Pancreas (tissue), 10 donors: ENCODE data around the gene GNAI1. TPM values are rescaled to one million over a fixed set of nuclear protein-coding genes. Genes with fewer than 3 reads are reported as not detected.

Source experiments
- ATAC-seq, 4 donors: fragments of 200-7000 bp; cut with Tn5 transposase; one replicate each; pipeline versions ENCODE4 v1.8.0 to v1.9.1; 2020; ENCODE audit warnings: mild to moderate bottlenecking in 4 of 4, moderate library complexity in 4 of 4
- DNase-seq, 6 donors: peaks; one replicate each; pipeline ENCODE4 v3.0.0-alpha.2; 2020
- FAIRE-seq: peaks from 2 replicates; lab custom pipeline; 2012; peaks lifted over from hg19 to GRCh38; lab: Jason Lieb, UNC
- H3K27ac ChIP-seq, 4 donors: fragments of 200-600 bp; sonication (generic); 1 replicate in 3 of 4; 2 replicates in 1 of 4; pipeline versions ENCODE4 v1.5.0 to v1.8.0; 2020
- H3K27me3 ChIP-seq, 4 donors: fragments of 200-600 bp; one replicate each; pipeline ENCODE4 v1.8.0; 2021
- H3K36me3 ChIP-seq, 3 donors: fragments of 200-600 bp; sonication (generic) in 1 of 3; one replicate each; pipeline versions ENCODE4 v1.5.0 to v1.8.0; 2020 to 2021
- H3K4me1 ChIP-seq, 3 donors: fragments of 200-600 bp; one replicate each; pipeline ENCODE4 v1.8.0; 2021
- H3K4me3 ChIP-seq, 4 donors: fragments of 200-600 bp; sonication (generic) in 2 of 4; one replicate each; pipeline versions ENCODE4 v1.5.0 to v1.8.0; 2020 to 2021
- H3K9me3 ChIP-seq, 4 donors: fragments of 200-600 bp; one replicate each; pipeline ENCODE4 v1.8.0; 2021
- WGBS, 2 donors: extraction: QIAGEN DNeasy Blood & Tissue Kit; methylation state at CpG; one replicate each; pipeline ENCODE4 v1.1.7; 2013; 5-methylcytosine and 5-hydroxymethylcytosine counted together
- intact Hi-C, 3 donors: fragments of 100-400 bp; cut with DNase I; formaldehyde crosslinking; loops; one replicate each; pipeline versions ENCODE4 v1.11.1 to v1.14.2; 2022
- polyA plus RNA-seq, 2 donors: library from polyadenylated mRNA; stranded (reverse); fragments of 200-250 nt; gene quantifications; one replicate each; pipeline ENCODE4 v1.2.3, GENCODE V29; 2013
- total RNA-seq, 6 donors: library from RNA; stranded (reverse); fragmentation: NEBNext Ultra II Directional in 4 of 6; extraction: Animal tissue kit (Norgen Biotek cat#: 25700) in 4 of 6; gene quantifications; one replicate each; pipeline versions ENCODE4 v1.2.1 to v1.2.4, GENCODE V29; 2021 to 2023
- TF ChIP-seq, protein P1 (sequence below), 4 donors: fragments of 200-600 bp; sonication (generic) in 3 of 4; IDR thresholded peaks; one replicate each; pipeline versions ENCODE4 v1.5.0 to v1.8.0; 2021; ENCODE audit warnings: antibody characterized with exemption in 4 of 4
- donor health status: healthy with polysubstance abuse.
- donor health status: DM: no; HTN: no; CAD: no; lungs with moderate emphysema.
- donor health status: DM: no; HTN: no; CAD: no.
- donor health status: control.
- donor health status: control.
- donor health status: Bipolar disorder and iron deficiency.
- donor health status: DM: yes; HTN: yes; CAD: no.
- donor health status: DM: no; HTN: no; CAD: no.
- donor health status: DM: no; HTN: no; CAD: no.
- donor health status: DM: yes; HTN: yes; CAD: no.

GNAI1 gene
- total and polyA plus RNA-seq, 8 donors, result 3.0 to 25.9 (median 5.4) TPM

DNA sequence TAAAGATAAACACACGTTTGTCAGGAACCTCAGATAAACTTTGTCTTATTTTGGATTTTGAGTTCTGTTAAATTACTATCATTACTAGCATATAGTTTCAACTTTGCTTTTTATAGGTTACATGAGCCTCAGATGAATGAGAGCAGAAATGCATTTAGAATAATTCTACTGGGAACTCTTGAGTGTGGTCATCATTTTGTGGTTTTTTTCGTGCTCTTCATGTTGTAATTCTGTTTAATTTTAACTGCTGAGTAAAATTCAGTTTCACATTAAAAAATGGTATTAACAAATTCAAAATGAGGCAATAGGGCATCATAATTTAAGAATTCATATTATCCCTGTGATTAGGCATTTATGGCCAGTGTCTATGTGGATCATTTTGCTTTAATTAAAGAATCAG lies 72.9 kb downstream of the GNAI1 start:
- WGBS, 2 donors, result 50 to 60% methylated on average over 2 of the region's 2 CpGs
- FAIRE-seq (no peak), ATAC-seq (no peak), DNase-seq (no peak)
- Histone ChIP-seq H3K27ac (no peak overlapping the region), H3K4me1 (peaks cover 0 to 12% (median 5%) of the 10 kb centered on the region in 3 donors), H3K27me3 (no peaks in the 10 kb centered on the region), H3K9me3 (no peaks in the 10 kb centered on the region), H3K36me3 (no peaks in the 10 kb centered on the region), H3K4me3 (no peak overlapping the region)
- TF ChIP-seq, protein P1, sequence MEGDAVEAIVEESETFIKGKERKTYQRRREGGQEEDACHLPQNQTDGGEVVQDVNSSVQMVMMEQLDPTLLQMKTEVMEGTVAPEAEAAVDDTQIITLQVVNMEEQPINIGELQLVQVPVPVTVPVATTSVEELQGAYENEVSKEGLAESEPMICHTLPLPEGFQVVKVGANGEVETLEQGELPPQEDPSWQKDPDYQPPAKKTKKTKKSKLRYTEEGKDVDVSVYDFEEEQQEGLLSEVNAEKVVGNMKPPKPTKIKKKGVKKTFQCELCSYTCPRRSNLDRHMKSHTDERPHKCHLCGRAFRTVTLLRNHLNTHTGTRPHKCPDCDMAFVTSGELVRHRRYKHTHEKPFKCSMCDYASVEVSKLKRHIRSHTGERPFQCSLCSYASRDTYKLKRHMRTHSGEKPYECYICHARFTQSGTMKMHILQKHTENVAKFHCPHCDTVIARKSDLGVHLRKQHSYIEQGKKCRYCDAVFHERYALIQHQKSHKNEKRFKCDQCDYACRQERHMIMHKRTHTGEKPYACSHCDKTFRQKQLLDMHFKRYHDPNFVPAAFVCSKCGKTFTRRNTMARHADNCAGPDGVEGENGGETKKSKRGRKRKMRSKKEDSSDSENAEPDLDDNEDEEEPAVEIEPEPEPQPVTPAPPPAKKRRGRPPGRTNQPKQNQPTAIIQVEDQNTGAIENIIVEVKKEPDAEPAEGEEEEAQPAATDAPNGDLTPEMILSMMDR (IDR thresholded peaks at IDR 0.05), result no peak
- intact Hi-C loops, result no loop called here

DNA sequence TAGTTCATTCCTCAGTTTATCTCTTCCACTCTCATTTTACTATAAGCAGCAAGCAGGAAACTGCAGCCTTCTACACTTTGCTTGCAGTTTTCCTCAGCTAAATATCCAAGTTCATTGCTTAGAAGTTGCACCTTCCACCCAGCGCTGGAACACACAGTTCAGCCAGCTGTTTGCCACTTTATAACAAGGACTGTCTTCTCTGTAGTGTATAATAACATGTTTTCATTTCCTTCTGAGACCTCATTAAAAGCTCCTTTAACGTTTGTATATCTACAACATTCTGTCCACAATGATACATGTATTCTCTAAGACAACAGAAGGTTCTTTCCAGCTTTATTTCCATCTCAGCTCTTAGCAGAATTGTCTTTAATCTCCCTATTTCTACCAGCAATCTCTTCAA lies 74.1 kb downstream of the GNAI1 start:
- Histone ChIP-seq H3K4me1 (peaks cover 0 to 12% (median 5%) of the 10 kb centered on the region in 3 donors), H3K4me3 (no peak overlapping the region), H3K36me3 (no peaks in the 10 kb centered on the region), H3K27ac (no peak overlapping the region), H3K9me3 (no peaks in the 10 kb centered on the region), H3K27me3 (no peaks in the 10 kb centered on the region)
- 69 to 75% methylated on average over 2 of the region's 2 CpGs for WGBS, 2 donors
- intact Hi-C loops, result no loop called here
- TF ChIP-seq, protein P1 (IDR thresholded peaks at IDR 0.05), result no peak
- no peak for FAIRE-seq
- DNase-seq, result no peak
- ATAC-seq, result no peak

DNA sequence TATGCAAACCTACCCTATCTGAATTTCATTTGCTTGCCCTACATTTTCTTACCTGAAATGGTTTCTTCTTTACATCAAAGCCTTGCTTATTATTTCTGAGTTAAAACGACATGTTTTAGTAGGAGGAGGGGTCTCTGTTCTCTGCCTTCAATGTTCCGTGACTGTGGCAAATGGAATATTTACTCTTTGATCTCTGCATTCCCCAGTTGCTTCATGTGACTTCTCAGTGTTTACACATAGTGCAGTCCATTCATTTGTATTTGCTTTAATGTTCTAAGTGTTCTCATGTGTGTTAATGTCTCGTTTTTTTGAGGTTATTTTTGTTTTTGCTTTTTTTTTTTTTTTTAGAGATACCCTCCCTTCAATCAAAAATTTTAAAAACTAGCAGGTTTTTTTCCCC lies 75.8 kb downstream of the GNAI1 start:
- DNase-seq (no peak), FAIRE-seq (peak; percentile 23), ATAC-seq (peak in 3 of 4 donors; percentile 84 to 87 (median 87))
- Histone ChIP-seq H3K4me1 (peaks cover 0 to 12% (median 5%) of the 10 kb centered on the region in 3 donors), H3K27ac (no peak overlapping the region), H3K36me3 (no peaks in the 10 kb centered on the region), H3K4me3 (no peak overlapping the region), H3K27me3 (no peaks in the 10 kb centered on the region), H3K9me3 (no peaks in the 10 kb centered on the region)
- 14% methylated on average over 3 of the region's 3 CpGs for WGBS, 2 donors
- TF ChIP-seq, protein P1 (IDR thresholded peaks at IDR 0.05), result no peak
- intact Hi-C loops, result no loop called here

DNA sequence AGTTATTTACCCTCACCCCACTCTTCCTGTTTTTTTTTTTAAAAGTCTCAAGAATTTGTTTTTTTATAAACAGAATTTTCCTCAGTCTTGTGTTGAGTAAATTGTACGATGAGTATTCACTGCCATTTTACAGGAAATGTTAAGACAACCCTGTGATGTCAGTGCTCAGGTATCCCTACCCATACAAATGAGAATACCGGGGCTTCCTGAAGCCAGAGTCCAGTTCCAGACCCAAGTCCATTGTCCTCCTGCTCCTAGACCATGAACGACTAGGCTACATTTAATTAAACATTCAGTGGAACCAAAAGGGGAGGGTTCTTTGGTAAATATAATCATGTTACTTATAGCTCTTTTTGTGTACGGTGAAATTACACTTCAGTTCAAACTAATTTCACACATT lies 79.2 kb downstream of the GNAI1 start:
- Histone ChIP-seq H3K27me3 (no peaks in the 10 kb centered on the region), H3K36me3 (no peaks in the 10 kb centered on the region), H3K4me3 (no peak overlapping the region), H3K27ac (no peak overlapping the region), H3K9me3 (no peaks in the 10 kb centered on the region), H3K4me1 (peaks cover 0 to 5% (median 0%) of the 10 kb centered on the region in 3 donors)
- intact Hi-C loops, result no loop called here
- TF ChIP-seq, protein P1 (IDR thresholded peaks at IDR 0.05), result no peak
- ATAC-seq (no peak), DNase-seq (no peak), FAIRE-seq (no peak)
- WGBS, 2 donors, result 84 to 87% methylated on average over 4 of the region's 4 CpGs

DNA sequence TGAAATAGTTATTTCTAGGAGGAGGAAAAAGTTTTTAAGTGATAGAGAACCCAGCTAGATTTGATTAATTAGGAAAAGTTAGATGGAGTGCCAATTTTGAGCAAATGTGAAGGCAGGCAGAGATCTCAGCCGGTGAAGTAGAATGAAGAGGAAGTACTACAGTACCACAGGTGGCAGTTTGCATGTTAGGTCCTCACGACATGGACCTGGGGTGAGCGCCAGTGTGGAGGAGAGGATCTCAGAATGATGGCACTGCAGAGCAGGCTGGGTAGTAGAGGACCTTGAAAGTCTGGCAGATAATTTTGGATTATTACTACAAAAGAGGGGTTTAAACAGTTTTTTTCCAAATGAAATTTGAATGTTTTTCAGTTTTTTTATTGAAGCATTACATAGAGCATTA lies 81.1 kb downstream of the GNAI1 start:
- Histone ChIP-seq H3K4me1 (no peaks in the 10 kb centered on the region), H3K27me3 (no peaks in the 10 kb centered on the region), H3K36me3 (no peaks in the 10 kb centered on the region), H3K9me3 (no peaks in the 10 kb centered on the region), H3K4me3 (no peak overlapping the region), H3K27ac (no peak overlapping the region)
- no peak for DNase-seq
- intact Hi-C loops, result no loop called here
- no peak for ATAC-seq
- 79 to 90% methylated on average over 3 of the region's 3 CpGs for WGBS, 2 donors
- TF ChIP-seq, protein P1 (IDR thresholded peaks at IDR 0.05), result no peak
- FAIRE-seq, result no peak
